Peyer's patch (tissue), 4 donors: Measurements from ENCODE around the gene ANKIB1.

ENCODE experiments used
- POLR2A ChIP-seq, 2 donors: fragments of 450-650 bp; IDR thresholded peaks; one replicate each; pipeline ENCODE4 v1.5.1; 2017; ENCODE audit warnings: antibody characterized with exemption in 2 of 2, mild to moderate bottlenecking in 2 of 2, moderate library complexity in 2 of 2
- TF ChIP-seq, protein P1 (sequence below), 6 experiments: fragments of 450-650 bp in 4 of 6; fragments of 200-600 bp in 2 of 6; sonication (generic) in 1 of 6; IDR thresholded peaks; one replicate each; pipeline ENCODE4 v1.5.1; 2017 to 2019; ENCODE audit warnings: antibody characterized with exemption in 6 of 6, mild to moderate bottlenecking in 3 of 6, moderate library complexity in 1 of 6

- TF ChIP-seq, protein P1, sequence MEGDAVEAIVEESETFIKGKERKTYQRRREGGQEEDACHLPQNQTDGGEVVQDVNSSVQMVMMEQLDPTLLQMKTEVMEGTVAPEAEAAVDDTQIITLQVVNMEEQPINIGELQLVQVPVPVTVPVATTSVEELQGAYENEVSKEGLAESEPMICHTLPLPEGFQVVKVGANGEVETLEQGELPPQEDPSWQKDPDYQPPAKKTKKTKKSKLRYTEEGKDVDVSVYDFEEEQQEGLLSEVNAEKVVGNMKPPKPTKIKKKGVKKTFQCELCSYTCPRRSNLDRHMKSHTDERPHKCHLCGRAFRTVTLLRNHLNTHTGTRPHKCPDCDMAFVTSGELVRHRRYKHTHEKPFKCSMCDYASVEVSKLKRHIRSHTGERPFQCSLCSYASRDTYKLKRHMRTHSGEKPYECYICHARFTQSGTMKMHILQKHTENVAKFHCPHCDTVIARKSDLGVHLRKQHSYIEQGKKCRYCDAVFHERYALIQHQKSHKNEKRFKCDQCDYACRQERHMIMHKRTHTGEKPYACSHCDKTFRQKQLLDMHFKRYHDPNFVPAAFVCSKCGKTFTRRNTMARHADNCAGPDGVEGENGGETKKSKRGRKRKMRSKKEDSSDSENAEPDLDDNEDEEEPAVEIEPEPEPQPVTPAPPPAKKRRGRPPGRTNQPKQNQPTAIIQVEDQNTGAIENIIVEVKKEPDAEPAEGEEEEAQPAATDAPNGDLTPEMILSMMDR (IDR thresholded peaks at IDR 0.05), result no peak
- no peak for TF ChIP-seq POLR2A (IDR thresholded peaks at IDR 0.05)
Measured at GRCh38 chr7:92340016-92340415, 94.2 kb downstream of the ANKIB1 start.
